ENCODE measurements around the gene MCU. TPM values are rescaled to one million over a fixed set of nuclear protein-coding genes. Genes with fewer than 3 reads are reported as not detected.

Gene MCU
- total RNA-seq, 1 donor from 2014 or later = 63.8 TPM

- no peak for DNase-seq (ENCODE audit: low spot score, unreplicated experiment)
- Mint-ChIP-seq H3K9me3 (ENCODE audit: low read depth) (no peaks in the 10 kb centered on the region), H3K4me3 (ENCODE audit: low read depth) (no peak overlapping the region), H3K36me3 (ENCODE audit: insufficient read depth) (peaks cover 3% of the 10 kb centered on the region), H3K27ac (no peak overlapping the region), H3K4me1 (ENCODE audit: low read depth) (no peaks in the 10 kb centered on the region), H3K27me3 (no peaks in the 10 kb centered on the region)
- TF ChIP-seq CTCF (IDR thresholded peaks at IDR 0.05; ENCODE audit: unreplicated experiment) = no peak
Observed at GRCh38 chr10:72841487-72841886, 149.5 kb downstream of the MCU start.

GRCh38 chr10:72842164-72842563, 150.2 kb downstream of the MCU start:
- Mint-ChIP-seq H3K27me3 (no peaks in the 10 kb centered on the region), H3K36me3 (ENCODE audit: insufficient read depth) (peaks cover 3% of the 10 kb centered on the region), H3K4me3 (ENCODE audit: low read depth) (no peak overlapping the region), H3K4me1 (ENCODE audit: low read depth) (no peaks in the 10 kb centered on the region), H3K9me3 (ENCODE audit: low read depth) (no peaks in the 10 kb centered on the region), H3K27ac (no peak overlapping the region)
- TF ChIP-seq CTCF (IDR thresholded peaks at IDR 0.05; ENCODE audit: unreplicated experiment) = no peak
- no peak for DNase-seq (ENCODE audit: low spot score, unreplicated experiment)

- no peak for TF ChIP-seq CTCF (IDR thresholded peaks at IDR 0.05; ENCODE audit: unreplicated experiment)
- H3K27me3 Mint-ChIP-seq = no peaks in the 10 kb centered on the region
- no peaks in the 10 kb centered on the region for H3K4me1 Mint-ChIP-seq (ENCODE audit: low read depth)
- H3K9me3 Mint-ChIP-seq (ENCODE audit: low read depth) = peaks cover 9% of the 10 kb centered on the region
- H3K4me3 Mint-ChIP-seq (ENCODE audit: low read depth) = no peak overlapping the region
- H3K27ac Mint-ChIP-seq = no peak overlapping the region
- DNase-seq (ENCODE audit: low spot score, unreplicated experiment) = no peak
- H3K36me3 Mint-ChIP-seq (ENCODE audit: insufficient read depth) = peaks cover 16% of the 10 kb centered on the region
Observed at GRCh38 chr10:72846238-72846637, 154.3 kb downstream of the MCU start.

- H3K4me1 Mint-ChIP-seq (ENCODE audit: low read depth) = no peaks in the 10 kb centered on the region
- H3K36me3 Mint-ChIP-seq (ENCODE audit: insufficient read depth) = peaks cover 25% of the 10 kb centered on the region
- DNase-seq (ENCODE audit: low spot score, unreplicated experiment) = no peak
- no peaks in the 10 kb centered on the region for H3K27me3 Mint-ChIP-seq
- TF ChIP-seq CTCF (IDR thresholded peaks at IDR 0.05; ENCODE audit: unreplicated experiment) = no peak
- peaks cover 17% of the 10 kb centered on the region for H3K9me3 Mint-ChIP-seq (ENCODE audit: low read depth)
- H3K27ac Mint-ChIP-seq = no peak overlapping the region
- H3K4me3 Mint-ChIP-seq (ENCODE audit: low read depth) = no peak overlapping the region
Observed at GRCh38 chr10:72847681-72848080, 155.7 kb downstream of the MCU start.

- Mint-ChIP-seq H3K36me3 (ENCODE audit: insufficient read depth) (peaks cover 25% of the 10 kb centered on the region), H3K4me1 (ENCODE audit: low read depth) (no peaks in the 10 kb centered on the region), H3K4me3 (ENCODE audit: low read depth) (no peak overlapping the region), H3K27me3 (no peaks in the 10 kb centered on the region), H3K27ac (no peak overlapping the region), H3K9me3 (ENCODE audit: low read depth) (peaks cover 25% of the 10 kb centered on the region)
- no peak for TF ChIP-seq CTCF (IDR thresholded peaks at IDR 0.05; ENCODE audit: unreplicated experiment)
- no peak for DNase-seq (ENCODE audit: low spot score, unreplicated experiment)
Observed at GRCh38 chr10:72850861-72851260, 158.9 kb downstream of the MCU start.
